GM19463 (cell line): ENCODE measurements around the gene YKT6.
"Not testable (repeated sequence)": the region's sequence is repeated elsewhere in the genome, so short reads cannot be mapped to it uniquely, and the experiment has no call there.

ENCODE experiments used
- ATAC-seq: cut with Tn5 transposase; IDR thresholded peaks from one replicate; pipeline ENCODE4 v1.9.1; 2021; ENCODE audit warnings: mild to moderate bottlenecking, moderate library complexity; ENCODE audit not compliant: unreplicated experiment

The YKT6 gene

DNA sequence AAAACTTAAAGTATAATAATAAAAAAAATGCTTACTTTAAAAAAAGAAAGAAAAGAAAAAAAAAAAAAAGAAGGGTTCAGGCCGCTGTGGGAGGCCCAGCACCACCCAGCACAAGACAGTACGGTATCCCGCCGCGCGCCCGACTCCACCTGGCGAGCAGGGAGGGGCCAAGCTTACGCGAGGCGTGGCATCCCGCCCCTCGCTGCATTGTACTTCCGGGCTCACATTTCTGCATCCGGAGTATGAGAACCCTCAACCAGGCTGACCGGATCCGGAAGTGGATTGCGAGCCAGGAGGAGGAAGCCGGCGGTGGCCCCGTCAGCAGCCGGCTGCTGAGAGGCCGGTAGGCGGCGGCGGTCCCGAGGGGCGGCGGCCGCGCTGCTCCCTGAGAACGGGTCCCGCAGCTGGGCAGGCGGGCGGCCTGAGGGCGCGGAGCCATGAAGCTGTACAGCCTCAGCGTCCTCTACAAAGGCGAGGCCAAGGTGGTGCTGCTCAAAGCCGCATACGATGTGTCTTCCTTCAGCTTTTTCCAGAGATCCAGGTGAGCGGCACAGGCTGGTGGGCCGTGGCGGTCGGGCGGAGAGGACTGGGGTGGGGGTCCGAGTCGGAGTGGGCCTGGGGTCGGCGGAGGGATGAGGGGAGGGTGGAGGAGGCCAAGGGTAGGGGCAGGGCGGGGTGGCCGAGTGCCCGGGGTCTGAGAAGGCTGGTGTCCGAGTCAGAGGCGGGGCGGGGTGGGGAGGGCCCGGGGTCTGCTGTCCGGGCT is at the start of gene YKT6:
Gene YKT6 (plus strand): TSS at position 280 of the 763 bp plus-strand sequence. CDS start 158 bp downstream, at position 438.
- peak; percentile 98 for ATAC-seq

DNA sequence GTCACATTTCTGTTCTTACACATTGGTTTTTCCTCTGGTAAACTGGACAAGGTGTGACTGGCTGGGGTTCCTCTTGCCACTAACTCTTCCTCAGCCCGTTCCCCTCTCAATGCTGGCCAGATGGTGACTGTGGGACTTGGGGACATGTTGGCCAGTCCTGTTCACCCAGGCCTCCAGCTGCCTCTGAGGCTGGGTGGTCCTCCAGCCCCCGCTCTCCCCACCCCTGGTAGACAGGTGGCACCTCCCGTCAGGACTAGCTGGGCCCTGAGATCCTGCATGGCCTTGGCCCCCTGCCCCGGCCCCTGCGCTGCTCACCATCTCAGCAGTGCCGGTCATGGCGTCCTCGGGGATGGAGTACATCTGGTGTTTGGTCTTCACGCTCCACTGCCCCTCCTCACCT is 48.8 kb upstream of the YKT6 start:
- no peak for ATAC-seq

DNA sequence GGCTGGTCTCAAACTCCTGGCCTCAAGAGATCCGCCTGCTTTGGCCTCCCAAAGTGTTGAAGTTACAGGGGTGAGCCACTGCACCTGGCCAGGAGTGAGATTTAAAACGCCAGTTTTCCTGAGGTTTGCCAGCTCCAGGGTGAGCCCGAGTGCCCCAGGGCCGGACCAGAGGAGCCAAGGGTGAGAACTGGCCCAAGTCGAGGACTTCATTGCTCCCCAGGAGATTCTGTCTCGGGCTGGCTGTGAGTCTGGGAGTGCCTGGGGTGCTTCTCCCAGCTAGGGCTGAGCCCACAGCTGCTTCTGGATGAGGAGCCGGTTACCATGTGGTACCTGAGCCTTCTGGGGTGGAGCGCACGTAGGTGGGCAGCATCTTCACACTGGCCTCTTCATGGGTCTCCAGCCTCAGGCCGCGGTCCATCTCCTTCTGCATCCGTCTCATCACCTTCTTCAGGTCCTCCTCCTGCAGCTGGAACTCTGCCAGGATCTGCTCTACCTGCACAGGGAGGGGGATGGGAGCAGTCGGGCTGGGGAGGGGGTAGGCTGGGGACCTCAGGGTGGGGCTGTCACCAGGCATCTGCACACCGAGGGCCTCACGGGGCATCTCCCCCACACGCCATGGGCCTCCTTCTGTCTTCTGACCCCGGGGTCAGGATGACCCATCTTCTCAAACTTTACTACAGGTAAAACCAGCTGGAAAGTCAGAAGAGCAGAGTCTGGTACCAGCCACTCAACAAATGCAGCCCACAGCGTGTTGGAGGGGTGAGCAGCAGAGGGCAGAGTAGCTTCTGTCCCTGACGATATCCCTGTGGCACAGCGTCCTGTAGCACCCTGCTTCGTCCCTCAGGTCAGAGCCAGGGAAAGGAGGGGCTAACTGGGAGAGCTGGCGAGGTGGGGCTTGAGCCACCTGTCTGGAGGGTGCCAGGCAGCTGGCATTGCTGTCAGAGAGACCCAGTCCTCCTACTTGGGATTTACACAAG is 47.5 kb upstream of the YKT6 start:
- ATAC-seq = no peak

DNA sequence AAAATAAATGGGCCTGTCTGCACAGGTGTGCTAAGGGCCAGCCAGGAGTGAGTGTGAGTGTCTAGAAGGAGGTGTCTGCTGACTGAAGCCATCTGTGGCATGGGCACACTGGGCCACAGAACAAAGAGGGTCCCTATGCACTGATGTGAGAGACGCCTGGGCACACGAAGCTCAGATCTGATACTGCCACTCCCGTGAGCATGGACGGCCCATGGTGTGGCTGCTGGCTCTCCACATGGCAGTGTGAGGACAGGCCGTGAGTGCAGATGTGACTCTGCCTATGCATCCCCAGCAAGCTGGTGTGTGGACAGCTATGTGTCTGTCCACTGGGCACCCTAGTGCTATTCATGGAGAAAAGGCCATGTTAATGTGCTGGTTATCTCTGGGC is 46.8 kb upstream of the YKT6 start:
- ATAC-seq = no peak

- no peak for ATAC-seq
Observed at GRCh38 chr7:44154703-44155102, 46.1 kb upstream of the YKT6 start.

DNA sequence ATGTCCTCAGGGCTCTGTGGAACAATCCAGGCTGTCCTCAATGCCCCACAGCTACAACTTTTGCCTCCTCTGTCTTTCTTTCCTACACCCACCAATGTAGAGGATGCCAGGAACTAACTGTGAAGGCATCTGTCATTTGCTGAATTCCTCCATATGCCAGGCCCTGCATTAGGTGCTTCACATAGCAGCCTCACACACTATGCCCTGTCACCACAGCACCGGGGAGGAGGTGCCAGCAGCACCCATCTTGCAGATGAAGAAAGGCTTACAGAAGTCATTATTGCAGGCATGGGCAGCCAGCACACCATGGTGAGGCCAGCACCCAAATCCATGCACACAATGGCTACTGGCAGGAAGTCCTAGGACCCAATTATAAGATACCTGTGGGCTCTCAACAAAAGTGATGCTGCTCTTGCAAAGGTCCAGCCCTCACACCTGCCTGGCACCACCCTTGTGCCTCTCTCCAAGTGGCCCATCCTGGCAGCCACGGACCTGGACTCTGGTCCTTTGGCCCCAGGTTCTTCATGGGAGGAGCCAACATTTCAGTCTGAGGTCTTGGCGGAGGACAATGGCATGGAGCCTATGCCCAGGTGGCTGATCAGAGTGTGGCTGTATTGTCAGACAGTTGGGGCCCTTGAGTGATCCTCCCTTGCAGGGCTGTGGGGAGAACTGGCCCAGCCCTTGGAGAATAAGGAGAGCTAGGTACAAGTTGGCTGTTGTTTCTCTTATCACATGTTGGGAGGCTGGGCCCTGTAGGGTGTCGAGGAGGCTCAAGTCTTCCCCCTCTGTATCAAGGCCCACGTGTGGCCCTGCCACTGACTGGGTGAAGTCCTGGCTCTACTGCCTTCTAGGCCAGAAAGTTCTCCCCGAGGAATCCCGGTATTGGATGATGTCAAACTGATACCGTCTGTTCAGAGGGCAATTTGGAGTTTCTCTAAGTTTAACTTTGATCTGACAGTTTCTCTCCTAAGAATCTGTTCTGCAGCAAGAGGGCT is 45.3 kb upstream of the YKT6 start:
- ATAC-seq = no peak

DNA sequence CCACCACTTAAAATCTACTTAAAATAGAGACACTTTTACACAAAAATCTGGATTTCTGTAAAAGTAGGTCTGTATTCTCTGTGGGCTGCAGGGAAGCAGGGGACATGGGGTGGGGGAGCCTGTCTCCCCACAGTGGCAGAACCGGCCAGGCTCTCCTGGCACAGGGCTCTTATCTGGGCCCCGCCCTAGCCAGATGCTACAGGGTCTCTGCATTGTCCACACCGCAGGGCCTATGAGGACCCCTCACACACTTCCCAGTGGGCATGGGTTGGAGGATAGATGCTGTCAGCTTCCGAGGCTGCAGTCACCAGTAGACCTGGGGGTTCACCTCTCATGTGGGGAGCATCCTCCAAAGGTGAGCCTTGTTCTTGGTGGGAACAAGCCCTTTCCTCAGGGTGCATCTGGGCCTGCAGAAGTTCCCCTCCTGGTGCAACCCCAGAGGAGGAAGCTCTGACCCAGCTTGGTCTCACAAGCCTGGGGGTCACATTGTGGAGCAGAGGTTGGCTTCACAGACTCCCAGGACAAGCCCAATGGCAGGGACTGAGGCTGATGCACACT is 44.2 kb upstream of the YKT6 start:
- no peak for ATAC-seq

DNA sequence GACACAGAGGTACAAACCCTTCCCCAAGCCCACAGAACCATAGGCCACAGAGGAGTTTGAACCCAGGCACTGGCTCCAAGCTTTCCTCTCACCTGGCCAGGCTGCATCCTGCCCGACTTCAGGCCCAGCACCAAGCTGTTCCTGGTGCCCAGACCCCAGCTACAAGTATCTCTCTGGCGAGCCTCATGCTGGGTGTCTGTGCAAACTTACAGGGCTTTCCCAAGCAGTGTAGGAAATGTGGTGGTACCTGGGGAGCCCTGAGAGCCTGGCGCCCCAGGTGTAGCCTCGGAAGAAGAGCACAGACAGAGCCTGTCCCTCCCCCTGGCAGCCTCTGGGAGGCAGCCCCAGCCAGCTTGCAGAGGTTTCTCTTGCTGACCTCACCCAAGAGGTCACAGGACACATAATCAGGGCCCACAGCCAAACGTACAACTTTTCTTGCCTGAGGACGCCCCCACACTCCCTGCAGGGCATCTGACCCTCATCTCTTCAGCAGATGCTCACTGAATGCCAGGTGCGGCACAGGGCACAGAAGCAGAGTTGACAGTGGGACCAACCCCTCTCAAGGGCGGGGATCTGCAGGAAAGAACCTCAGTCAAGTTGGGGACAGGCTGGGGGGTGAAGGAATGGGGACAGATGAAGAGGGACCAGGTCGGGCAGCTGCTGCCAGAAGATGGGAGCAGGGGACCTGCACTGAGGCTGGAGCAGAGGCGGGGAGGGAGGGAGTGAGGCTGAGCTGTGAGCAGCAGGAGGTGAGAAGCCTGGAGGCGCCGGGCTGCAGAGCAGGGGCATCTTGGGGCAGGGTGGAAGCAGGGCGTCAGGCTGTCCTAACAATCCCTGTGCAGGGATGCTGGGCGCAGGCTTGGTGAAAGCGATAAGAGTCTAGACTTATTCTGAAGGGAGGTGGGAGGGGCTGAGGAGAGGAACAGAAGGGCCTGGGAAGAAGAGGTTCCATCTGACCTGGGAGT is 43.4 kb upstream of the YKT6 start:
- ATAC-seq = no peak

DNA sequence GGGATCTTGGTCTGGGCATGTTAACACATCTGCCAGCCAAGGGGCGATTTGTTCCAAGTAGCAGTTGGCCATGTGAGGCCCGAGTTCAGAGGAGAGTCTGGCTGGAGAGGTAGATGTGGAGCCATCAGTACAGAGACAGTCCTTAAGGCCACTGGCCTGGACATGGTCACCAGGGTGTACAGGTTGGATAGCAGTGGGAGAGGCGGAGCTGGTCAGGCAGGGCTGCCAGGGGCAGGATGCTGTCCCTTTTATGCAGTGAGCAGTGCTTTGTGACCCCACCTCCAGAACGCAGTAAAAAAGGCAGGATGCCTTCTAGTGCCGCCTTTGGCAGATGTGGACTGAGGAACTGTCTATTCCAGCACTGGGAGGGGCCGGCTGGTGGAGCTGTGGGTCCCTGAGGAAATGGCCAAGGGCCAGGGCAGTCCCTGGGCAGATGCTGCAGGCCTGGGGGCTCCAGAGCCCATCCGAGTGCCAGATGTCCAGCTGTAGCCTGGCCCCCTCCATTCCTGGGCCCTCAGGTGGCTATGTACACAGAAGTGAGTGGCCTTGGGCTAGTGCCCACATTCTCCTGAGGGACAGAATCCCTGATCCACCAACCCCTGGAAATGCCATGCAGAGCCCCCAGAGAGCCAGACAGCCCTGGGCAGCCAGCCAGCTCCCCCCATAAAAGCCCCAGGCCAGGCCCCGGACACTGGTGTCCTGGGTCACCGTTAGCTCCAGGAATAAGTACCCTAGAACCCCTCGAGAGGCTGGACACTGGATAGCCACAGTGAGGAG is 42.5 kb upstream of the YKT6 start:
- ATAC-seq = no peak

DNA sequence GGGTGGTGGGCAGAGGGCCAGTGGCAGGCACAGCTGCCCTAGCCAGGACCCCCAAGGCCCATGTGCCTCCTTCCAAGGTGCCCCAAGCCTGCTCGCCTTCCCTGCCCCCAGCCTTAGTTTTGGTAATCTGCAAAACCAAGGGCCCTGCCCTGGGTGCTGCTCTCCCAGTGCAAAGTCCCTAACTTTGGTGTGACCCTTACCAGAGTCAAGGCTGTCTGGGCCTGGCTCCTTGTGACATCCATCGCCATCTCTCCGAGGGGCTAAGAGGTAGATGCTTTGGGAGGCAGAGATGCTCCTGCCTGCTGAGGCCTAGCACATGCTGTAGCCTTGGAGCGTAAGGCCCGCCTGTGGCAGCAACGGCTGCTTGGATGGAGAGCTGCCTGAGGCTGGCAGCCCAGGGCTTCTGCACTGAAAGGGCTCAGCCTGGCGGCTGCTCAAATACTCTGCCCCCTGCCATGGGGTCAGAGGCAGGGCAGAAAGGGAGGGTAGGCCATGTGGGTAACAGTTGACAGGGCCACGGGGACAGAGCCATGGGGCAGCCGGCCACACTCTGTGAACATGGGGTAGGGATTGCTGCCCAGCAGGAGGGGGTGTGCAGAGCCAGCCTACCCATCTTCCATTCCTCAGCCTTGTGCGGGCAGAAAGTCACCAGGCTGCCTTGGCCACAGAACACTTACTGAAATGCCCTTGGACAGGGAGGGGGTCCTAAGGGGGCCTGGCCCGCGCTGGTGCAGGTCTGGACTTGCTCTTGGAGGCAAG is 41.7 kb upstream of the YKT6 start:
- no peak for ATAC-seq

DNA sequence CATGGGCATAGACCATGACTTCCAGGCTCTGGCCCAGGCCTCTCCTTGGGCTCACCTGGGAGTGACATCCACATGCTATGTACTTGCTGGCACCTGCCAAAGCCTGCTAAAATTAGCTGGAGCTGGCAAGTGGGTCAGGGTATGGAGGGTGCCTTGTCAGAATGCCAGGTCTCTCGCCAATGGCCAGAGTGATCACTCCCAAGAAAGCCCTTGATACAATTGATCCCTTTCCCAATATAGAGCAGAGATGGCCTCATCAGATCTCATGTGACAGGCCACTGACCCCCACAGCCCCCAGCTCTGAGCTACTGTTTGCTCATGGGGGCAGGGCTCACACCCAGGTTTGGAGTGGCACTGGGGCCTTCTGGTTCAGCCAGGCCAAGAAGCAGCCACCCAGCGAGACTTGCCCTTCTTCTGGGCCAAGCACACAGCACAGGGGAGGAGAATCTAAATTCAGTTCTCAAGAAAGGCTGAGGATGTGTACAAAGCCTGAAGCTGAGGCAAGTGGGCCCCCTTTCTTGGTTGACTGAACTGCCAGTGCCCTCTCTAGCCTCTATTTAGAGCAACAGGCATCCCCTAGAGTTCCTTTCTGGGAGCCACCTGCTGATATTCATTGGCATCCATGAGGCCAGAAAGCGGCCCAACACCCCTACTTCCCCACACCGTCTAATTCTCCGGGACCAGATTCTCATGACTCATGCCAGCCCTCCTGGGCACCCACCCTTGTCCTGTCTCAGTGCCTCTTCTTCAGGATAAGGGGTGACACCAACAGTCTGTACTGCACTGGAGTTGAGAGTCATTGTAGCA is 40.8 kb upstream of the YKT6 start:
- ATAC-seq = no peak

- no peak for ATAC-seq
Observed at GRCh38 chr7:44161371-44161770, 39.4 kb upstream of the YKT6 start.

- no peak for ATAC-seq
Observed at GRCh38 chr7:44162179-44162578, 38.6 kb upstream of the YKT6 start.

DNA sequence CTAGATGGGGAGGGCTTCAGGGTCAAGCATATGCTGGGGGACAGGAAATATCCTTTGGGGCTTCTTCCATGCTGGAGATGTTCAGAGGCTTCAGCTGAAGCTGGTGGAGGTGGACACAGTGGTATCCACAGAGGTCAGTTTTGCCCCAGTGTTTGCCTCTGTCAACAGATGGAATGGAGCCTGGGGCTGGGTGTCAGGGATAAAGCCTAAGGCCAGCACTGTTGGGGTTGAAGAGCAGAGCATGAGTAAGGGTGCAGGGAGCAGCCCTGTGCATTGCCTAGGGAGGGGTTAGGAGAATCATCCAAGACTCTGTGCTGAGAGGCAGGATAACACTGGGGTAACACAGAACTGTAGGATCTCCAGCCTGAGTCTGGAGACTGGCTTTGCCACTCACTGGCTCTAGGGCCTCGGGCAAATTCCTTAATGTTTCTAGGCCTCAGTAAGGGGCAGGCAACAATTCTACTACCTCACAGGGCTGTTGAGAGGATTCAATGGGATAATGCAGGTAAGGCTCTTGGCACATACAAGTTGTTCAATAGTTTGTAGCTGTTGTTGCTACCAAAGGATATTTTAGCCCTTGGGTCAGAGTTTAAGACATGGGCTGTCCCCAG is 37.9 kb upstream of the YKT6 start:
- ATAC-seq = no peak

- no peak for ATAC-seq
Observed at GRCh38 chr7:44163591-44163990, 37.2 kb upstream of the YKT6 start.

DNA sequence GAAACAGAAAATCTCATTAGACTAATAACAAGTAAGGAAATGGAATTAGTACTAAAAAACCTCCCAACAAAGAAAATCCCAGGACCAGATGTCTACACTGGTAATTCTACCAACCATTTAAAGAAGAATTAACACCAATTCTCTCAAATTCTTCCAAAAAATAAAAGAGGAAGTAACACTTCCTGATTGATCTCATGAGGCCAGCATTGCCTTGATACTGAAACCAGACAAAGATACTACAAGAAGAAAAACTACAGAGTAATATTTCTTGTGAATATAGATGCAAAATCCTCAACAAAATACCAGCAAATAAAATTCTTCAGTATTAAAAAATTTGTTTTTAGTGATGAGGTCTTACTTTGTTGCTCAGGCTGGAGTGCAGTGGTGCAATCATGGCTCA is 32.9 kb upstream of the YKT6 start:
- ATAC-seq = no peak

DNA sequence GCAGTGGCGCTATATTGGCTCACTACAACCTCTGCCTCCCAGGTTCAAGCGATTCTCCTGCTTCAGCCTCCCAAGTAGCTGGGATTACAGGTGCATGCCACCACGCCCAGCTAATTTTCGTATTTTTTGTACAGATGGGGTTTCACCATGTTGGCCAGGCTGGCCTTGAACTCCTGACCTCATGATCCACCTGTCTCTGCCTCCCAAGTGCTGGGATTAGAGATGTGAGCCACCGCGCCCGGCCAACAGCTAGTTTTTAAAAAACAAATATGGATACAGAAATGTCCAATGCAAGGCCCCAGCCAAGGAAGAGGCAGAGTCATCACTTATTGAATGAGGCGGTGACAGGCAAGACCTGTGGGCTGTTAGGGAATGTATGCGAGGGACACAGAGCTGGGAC is 28.9 kb upstream of the YKT6 start:
- not testable (repeated sequence) for ATAC-seq
